ENCODE data around the gene HLA-DMA. TPM values are rescaled to one million over a fixed set of nuclear protein-coding genes. Genes with fewer than 3 reads are reported as not detected.

Gene HLA-DMA
- total and polyA plus RNA-seq, 9 of the 15 experiments (the other 6 are each of a cell fraction or from before 2014, with no cell fraction given): 0.13 to 0.83 (median 0.51) TPM

DNA sequence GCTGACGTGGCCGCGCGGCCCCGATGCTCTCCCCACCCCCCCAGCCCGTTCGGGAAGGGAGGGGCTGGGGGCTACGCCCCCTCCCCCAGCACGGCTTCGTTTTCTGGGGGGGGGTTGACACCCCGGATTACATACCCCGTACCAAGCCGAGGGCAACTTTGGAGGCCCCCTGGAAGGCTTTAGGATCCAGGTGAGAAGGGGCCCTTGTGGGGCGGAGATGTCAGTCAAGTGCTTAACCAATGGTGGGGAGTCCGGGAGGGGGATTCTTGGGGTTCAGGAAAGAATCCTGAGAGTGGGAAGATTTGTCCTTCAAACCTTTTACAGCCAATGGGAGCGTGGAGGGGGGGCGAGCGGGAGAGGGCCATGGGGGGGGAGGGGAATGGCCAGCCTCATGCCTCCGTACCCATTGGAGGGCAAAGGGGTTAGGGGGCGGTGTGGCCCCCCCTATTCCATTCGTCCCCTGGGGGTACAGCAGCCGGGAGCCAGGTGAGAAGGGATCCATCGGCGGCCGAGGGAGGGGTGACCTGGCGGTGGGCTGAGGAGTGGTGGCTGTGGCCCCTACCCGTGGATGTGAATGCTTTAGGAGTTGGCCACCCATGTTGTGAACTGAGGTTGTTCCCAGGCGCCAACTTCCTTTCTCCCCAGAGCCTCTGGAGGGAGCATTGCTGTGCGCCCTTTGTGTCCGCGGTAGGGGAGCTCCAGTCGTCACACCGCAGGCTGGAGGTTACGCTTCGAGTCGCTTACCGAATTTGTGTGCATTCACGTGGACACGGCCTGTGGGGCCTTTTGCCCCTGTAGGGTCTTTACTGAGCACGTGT is 16.2 kb upstream of the HLA-DMA start (continued):
- no peak for TF ChIP-seq MYBL2 (IDR thresholded peaks at IDR 0.05; ENCODE audit: low read depth)
- no peak for TF ChIP-seq MYBL2 (CRISPR knock-in tag; IDR thresholded peaks at IDR 0.05; ENCODE audit: borderline replicate concordance)
- TF ChIP-seq SNIP1 (IDR thresholded peaks at IDR 0.05; ENCODE audit: low read depth): peak; percentile 60; the same call in 1 of the 2 replicates
- TF ChIP-seq, protein P1, sequence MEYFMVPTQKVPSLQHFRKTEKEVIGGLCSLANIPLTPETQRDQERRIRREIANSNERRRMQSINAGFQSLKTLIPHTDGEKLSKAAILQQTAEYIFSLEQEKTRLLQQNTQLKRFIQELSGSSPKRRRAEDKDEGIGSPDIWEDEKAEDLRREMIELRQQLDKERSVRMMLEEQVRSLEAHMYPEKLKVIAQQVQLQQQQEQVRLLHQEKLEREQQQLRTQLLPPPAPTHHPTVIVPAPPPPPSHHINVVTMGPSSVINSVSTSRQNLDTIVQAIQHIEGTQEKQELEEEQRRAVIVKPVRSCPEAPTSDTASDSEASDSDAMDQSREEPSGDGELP (CRISPR knock-in tag; IDR thresholded peaks at IDR 0.05; ENCODE audit: borderline replicate concordance): peak; percentile 54
- TF ChIP-seq CCNT2 (IDR thresholded peaks at IDR 0.05; ENCODE audit: borderline replicate concordance, extremely low read depth, insufficient read length, low read depth, low read length): no peak
- TF ChIP-seq, protein P2, sequence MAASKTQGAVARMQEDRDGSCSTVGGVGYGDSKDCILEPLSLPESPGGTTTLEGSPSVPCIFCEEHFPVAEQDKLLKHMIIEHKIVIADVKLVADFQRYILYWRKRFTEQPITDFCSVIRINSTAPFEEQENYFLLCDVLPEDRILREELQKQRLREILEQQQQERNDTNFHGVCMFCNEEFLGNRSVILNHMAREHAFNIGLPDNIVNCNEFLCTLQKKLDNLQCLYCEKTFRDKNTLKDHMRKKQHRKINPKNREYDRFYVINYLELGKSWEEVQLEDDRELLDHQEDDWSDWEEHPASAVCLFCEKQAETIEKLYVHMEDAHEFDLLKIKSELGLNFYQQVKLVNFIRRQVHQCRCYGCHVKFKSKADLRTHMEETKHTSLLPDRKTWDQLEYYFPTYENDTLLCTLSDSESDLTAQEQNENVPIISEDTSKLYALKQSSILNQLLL (CRISPR knock-in tag; IDR thresholded peaks at IDR 0.05; ENCODE audit: borderline replicate concordance): no peak
- no peak for TF ChIP-seq EWSR1 (IDR thresholded peaks at IDR 0.05; ENCODE audit: borderline replicate concordance, low read depth, partially characterized antibody)
- no peak for TF ChIP-seq PHB2 (IDR thresholded peaks at IDR 0.05; ENCODE audit: low read depth)
- no peak for TF ChIP-seq TFAM (CRISPR knock-in tag; conservative IDR thresholded peaks at IDR 0.05)
- TF ChIP-seq RBFOX2 (IDR thresholded peaks at IDR 0.05; ENCODE audit: low read depth, low read length): peak; percentile 84
- TF ChIP-seq, protein P3, sequence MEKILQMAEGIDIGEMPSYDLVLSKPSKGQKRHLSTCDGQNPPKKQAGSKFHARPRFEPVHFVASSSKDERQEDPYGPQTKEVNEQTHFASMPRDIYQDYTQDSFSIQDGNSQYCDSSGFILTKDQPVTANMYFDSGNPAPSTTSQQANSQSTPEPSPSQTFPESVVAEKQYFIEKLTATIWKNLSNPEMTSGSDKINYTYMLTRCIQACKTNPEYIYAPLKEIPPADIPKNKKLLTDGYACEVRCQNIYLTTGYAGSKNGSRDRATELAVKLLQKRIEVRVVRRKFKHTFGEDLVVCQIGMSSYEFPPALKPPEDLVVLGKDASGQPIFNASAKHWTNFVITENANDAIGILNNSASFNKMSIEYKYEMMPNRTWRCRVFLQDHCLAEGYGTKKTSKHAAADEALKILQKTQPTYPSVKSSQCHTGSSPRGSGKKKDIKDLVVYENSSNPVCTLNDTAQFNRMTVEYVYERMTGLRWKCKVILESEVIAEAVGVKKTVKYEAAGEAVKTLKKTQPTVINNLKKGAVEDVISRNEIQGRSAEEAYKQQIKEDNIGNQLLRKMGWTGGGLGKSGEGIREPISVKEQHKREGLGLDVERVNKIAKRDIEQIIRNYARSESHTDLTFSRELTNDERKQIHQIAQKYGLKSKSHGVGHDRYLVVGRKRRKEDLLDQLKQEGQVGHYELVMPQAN (IDR thresholded peaks at IDR 0.05; ENCODE audit: borderline replicate concordance): no peak; the same call in 1 of the 2 replicates
- 0 out of 2 replicates have a peak, but pooled peaks have one; percentile 16 for TF ChIP-seq MXI1 (IDR thresholded peaks at IDR 0.05; ENCODE audit: low read depth, low read length)
- TF ChIP-seq PRPF4 (IDR thresholded peaks at IDR 0.05; ENCODE audit: insufficient read depth, low read depth, low read length, poor library complexity, severe bottlenecking): peak; percentile 18
- TF ChIP-seq, protein P4, sequence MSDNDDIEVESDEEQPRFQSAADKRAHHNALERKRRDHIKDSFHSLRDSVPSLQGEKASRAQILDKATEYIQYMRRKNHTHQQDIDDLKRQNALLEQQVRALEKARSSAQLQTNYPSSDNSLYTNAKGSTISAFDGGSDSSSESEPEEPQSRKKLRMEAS (CRISPR knock-in tag; IDR thresholded peaks at IDR 0.05): peak; percentile 96
- TF ChIP-seq NR2C2 (CRISPR knock-in tag; IDR thresholded peaks at IDR 0.05): peak; percentile 27; the same call in 1 of the 2 replicates
- TF ChIP-seq NR2C2 (tag; IDR thresholded peaks at IDR 0.05): no peak
- no peak for TF ChIP-seq PCBP1 (IDR thresholded peaks at IDR 0.05; ENCODE audit: low read depth, low read length, poor library complexity, severe bottlenecking)
- TF ChIP-seq POLR2AphosphoS5 (IDR thresholded peaks at IDR 0.05; ENCODE audit: control insufficient read depth, insufficient read depth, low read depth, low read length): peak; percentile 47
- TF ChIP-seq POLR3G (IDR thresholded peaks at IDR 0.05; ENCODE audit: extremely low read depth, insufficient read length, insufficient replicate concordance): no peak
- peak; percentile 83; the same call in 1 of the 2 replicates for TF ChIP-seq CREM (IDR thresholded peaks at IDR 0.05; ENCODE audit: low read depth)
- peak; percentile 10 to 72 (median 32) for TF ChIP-seq YY1 (IDR thresholded peaks at IDR 0.05; ENCODE audit: borderline replicate concordance in 1 of 3, control insufficient read depth in 1 of 3, extremely low read depth in 1 of 3, insufficient read depth in 3 of 3, insufficient read length in 1 of 3, insufficient replicate concordance in 2 of 3, low read depth in 1 of 3, low read length in 2 of 3)

All from K562 (cell line).